ENCODE measurements around the gene PXMP4.

- no peak for TF ChIP-seq CTCF (IDR thresholded peaks at IDR 0.05)
- TF ChIP-seq POLR2AphosphoS5 (IDR thresholded peaks at IDR 0.05; ENCODE audit: insufficient read depth in 1 of 2, low read depth in 1 of 2) = no peak
Measured at GRCh38 chr20:33719277-33719988, 677 bp downstream of the PXMP4 start.

Data from vagina (tissue), 2 donors.